HG02852 (cell line): ENCODE data around the gene PNISR.

Source experiments
- ATAC-seq: cut with Tn5 transposase; IDR thresholded peaks from one replicate; pipeline ENCODE4 v1.9.1; 2021; ENCODE audit warnings: mild to moderate bottlenecking, moderate library complexity; ENCODE audit not compliant: unreplicated experiment

The PNISR gene

GRCh38 chr6:99407076-99407475 is 18.0 kb downstream of the PNISR start:
- ATAC-seq: no peak

GRCh38 chr6:99402448-99402847 is 22.7 kb downstream of the PNISR start:
- ATAC-seq: no peak

- no peak for ATAC-seq
These were observed 27.8 kb downstream of the PNISR start for GRCh38 chr6:99397287-99397686.

GRCh38 chr6:99393698-99394531 is 31.2 kb downstream of the PNISR start, which contains the start of gene COQ3:
Gene COQ3 (minus strand): TSS chr6:99394195. CDS start chr6:99394179, 16 bp downstream.
- peak; percentile 73 for ATAC-seq

GRCh38 chr6:99393366-99393697 is 31.8 kb downstream of the PNISR start:
- ATAC-seq: peak; percentile 28

GRCh38 chr6:99390896-99391295 is 34.2 kb downstream of the PNISR start:
- no peak for ATAC-seq

- ATAC-seq: no peak
These were observed 40.6 kb downstream of the PNISR start for GRCh38 chr6:99384507-99384906.

GRCh38 chr6:99378636-99379035 is 46.5 kb downstream of the PNISR start:
- ATAC-seq: no peak

- ATAC-seq: no peak
These were observed 55.6 kb downstream of the PNISR start for GRCh38 chr6:99369533-99369932.

- ATAC-seq: no peak
These were observed 58.3 kb downstream of the PNISR start for GRCh38 chr6:99366852-99367251.

GRCh38 chr6:99364026-99364425 is 61.1 kb downstream of the PNISR start:
- ATAC-seq: peak; percentile 94

- ATAC-seq: no peak
These were observed 62.3 kb downstream of the PNISR start for GRCh38 chr6:99362678-99363268.

GRCh38 chr6:99359800-99360199 is 65.3 kb downstream of the PNISR start:
- no peak for ATAC-seq

- no peak for ATAC-seq
These were observed 68.5 kb downstream of the PNISR start for GRCh38 chr6:99356641-99357040.

- no peak for ATAC-seq
These were observed 70.1 kb downstream of the PNISR start for GRCh38 chr6:99354983-99355382.

- ATAC-seq: no peak
These were observed 72.0 kb downstream of the PNISR start for GRCh38 chr6:99353126-99353525.

GRCh38 chr6:99350573-99350972 is 74.5 kb downstream of the PNISR start:
- no peak for ATAC-seq

- peak; percentile 51 for ATAC-seq
These were observed 75.7 kb downstream of the PNISR start, which contains the start of gene FAXC for GRCh38 chr6:99349171-99350141. Gene FAXC (minus strand): TSS chr6:99349674. CDS start chr6:99349372, 302 bp downstream.

GRCh38 chr6:99348288-99349170 is 76.6 kb downstream of the PNISR start:
- no peak for ATAC-seq
